GM23248 (cell line): ENCODE results near the gene MED12L.

ENCODE experiments used
- EZH2 ChIP-seq: fragments of 200-600 bp; sonication (generic); IDR thresholded peaks from 2 replicates; pipeline ENCODE4 v1.6.1; 2018; ENCODE audit warnings: antibody characterized with exemption, mild to moderate bottlenecking; ENCODE audit not compliant: insufficient read depth, poor library complexity, severe bottlenecking
- EZH2phosphoT487 ChIP-seq: fragments of 200-600 bp; sonication (generic); IDR thresholded peaks from 2 replicates; pipeline ENCODE4 v1.6.1; 2018; ENCODE audit warnings: antibody characterized with exemption, moderate library complexity, mild to moderate bottlenecking, low read depth; ENCODE audit not compliant: insufficient read depth

GRCh38 chr3:151101270-151101969 lies 16.0 kb downstream of the MED12L start:
- no peak for TF ChIP-seq EZH2
- no peak for TF ChIP-seq EZH2phosphoT487
